Activated CD4-positive, CD25-positive, alpha-beta regulatory T cell treated with anti-CD3 and anti-CD28 coated beads, Interleukin-2, amount 50 U/mL, for 72 hours (primary cell): ENCODE measurements around the gene DNAJC25.
"Not testable (repeated sequence)": the region's sequence is repeated elsewhere in the genome, so short reads cannot be mapped to it uniquely, and the experiment has no call there.

Experiments used
- DNase-seq: peaks from one replicate; pipeline ENCODE4 v3.0.0; 2021

The DNAJC25 gene

GRCh38 chr9:111628411-111628810, 2.7 kb upstream of the DNAJC25 start:
- DNase-seq = no peak

- no peak for DNase-seq
These were observed 761 bp upstream of the DNAJC25 start for GRCh38 chr9:111630182-111630963.

GRCh38 chr9:111630964-111631213, 245 bp upstream of the DNAJC25 start:
- no peak for DNase-seq

GRCh38 chr9:111632060-111632459, 926 bp downstream of the DNAJC25 start:
- DNase-seq = no peak

GRCh38 chr9:111632695-111633388, 1.7 kb downstream of the DNAJC25 start:
- DNase-seq = no peak

GRCh38 chr9:111633389-111633736, 2.2 kb downstream of the DNAJC25 start:
- DNase-seq = no peak

- no peak for DNase-seq
These were observed 3.7 kb downstream of the DNAJC25 start for GRCh38 chr9:111634860-111635259.

- no peak for DNase-seq
These were observed 6.4 kb downstream of the DNAJC25 start for GRCh38 chr9:111637421-111637950.

- no peak for DNase-seq
These were observed 13.2 kb downstream of the DNAJC25 start for GRCh38 chr9:111644195-111644772.

GRCh38 chr9:111645806-111646205, 14.7 kb downstream of the DNAJC25 start:
- no peak for DNase-seq

GRCh38 chr9:111646417-111646816, 15.3 kb downstream of the DNAJC25 start:
- no peak for DNase-seq

- DNase-seq = no peak
These were observed 16.9 kb downstream of the DNAJC25 start for GRCh38 chr9:111648066-111648465.

- DNase-seq = no peak
These were observed 17.9 kb downstream of the DNAJC25 start for GRCh38 chr9:111649016-111649415.

- DNase-seq = no peak
These were observed 25.9 kb downstream of the DNAJC25 start for GRCh38 chr9:111657051-111657450.

- DNase-seq = no peak
These were observed 27.8 kb downstream of the DNAJC25 start for GRCh38 chr9:111658943-111659342.

- DNase-seq = no peak
These were observed 28.6 kb downstream of the DNAJC25 start for GRCh38 chr9:111659691-111660090.

- DNase-seq = peak; percentile 74
These were observed 30.1 kb downstream of the DNAJC25 start, which contains the start of gene GNG10 for GRCh38 chr9:111661150-111661801. Gene GNG10 (plus strand): TSS chr9:111661605. CDS start chr9:111661635, 30 bp downstream.

- DNase-seq = peak; percentile 63
These were observed 30.8 kb downstream of the DNAJC25 start for GRCh38 chr9:111661802-111662521.

- DNase-seq = no peak
These were observed 31.6 kb downstream of the DNAJC25 start for GRCh38 chr9:111662576-111663300.

- no peak for DNase-seq
These were observed 32.2 kb downstream of the DNAJC25 start for GRCh38 chr9:111663301-111663823.

GRCh38 chr9:111668026-111668573, 37.0 kb downstream of the DNAJC25 start:
- no peak for DNase-seq

GRCh38 chr9:111668601-111669000, 37.5 kb downstream of the DNAJC25 start:
- DNase-seq = not testable (repeated sequence)
